NOMO-1 treated with dmso at 0.1 percent for 144 hours (cell line): ENCODE results near the gene TRPC3.
"Not testable (repeated sequence)": the region's sequence is repeated elsewhere in the genome, so short reads cannot be mapped to it uniquely, and the experiment has no call there.

ENCODE experiments used
- DNase-seq: peaks from one replicate; lab custom pipeline; 2025; ENCODE audit not compliant: unreplicated experiment; lab: John Stamatoyannopoulos, UW

The TRPC3 gene

DNA sequence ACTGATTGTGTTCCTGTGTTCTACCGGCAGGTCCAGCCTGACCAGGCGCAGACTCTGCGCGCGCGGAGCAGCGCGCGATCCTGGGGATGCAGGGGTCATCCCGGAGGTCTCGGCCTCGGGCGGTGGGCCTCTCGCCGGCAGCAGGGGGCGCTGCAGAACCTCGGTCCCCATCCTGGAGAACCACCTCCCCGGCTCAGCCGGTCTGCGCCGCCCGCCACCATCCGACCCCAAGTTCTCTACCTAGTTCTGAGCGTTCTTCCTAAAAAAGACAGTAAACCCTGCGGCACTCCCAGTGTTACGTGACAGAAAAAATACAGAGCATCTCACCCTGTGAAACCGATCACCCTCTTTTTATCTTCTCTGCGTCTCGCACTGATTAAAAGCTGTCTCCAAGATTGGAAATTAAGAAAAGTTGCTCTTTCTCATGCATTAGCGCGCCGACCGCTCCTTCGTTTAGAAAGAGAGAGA, 1.6 kb downstream of the TRPC3 start:
- peak; percentile 6 for DNase-seq

GRCh38 chr4:121946644-121947043, 5.2 kb downstream of the TRPC3 start:
- DNase-seq: no peak

GRCh38 chr4:121943941-121944340, 7.9 kb downstream of the TRPC3 start:
- DNase-seq: no peak

DNA sequence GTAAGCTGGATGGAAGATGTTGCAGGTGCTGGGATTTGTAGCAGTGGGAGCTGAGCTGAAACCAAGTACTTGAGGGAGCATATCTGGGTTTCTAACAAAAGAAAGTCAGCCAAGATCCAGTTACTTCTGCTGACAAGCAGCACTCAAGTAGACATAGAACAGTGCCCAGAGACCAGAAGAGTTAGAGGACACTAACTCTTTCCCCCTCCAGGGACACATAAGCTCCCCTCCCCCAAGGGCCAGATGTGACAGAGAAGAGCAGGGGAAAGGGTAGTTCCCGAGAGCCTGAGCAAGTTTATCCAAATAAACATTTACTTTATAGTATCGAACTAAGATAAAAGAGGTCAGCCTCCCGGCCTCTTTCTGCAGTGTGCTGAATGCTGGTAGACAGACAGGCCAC, 12.2 kb downstream of the TRPC3 start:
- no peak for DNase-seq

DNA sequence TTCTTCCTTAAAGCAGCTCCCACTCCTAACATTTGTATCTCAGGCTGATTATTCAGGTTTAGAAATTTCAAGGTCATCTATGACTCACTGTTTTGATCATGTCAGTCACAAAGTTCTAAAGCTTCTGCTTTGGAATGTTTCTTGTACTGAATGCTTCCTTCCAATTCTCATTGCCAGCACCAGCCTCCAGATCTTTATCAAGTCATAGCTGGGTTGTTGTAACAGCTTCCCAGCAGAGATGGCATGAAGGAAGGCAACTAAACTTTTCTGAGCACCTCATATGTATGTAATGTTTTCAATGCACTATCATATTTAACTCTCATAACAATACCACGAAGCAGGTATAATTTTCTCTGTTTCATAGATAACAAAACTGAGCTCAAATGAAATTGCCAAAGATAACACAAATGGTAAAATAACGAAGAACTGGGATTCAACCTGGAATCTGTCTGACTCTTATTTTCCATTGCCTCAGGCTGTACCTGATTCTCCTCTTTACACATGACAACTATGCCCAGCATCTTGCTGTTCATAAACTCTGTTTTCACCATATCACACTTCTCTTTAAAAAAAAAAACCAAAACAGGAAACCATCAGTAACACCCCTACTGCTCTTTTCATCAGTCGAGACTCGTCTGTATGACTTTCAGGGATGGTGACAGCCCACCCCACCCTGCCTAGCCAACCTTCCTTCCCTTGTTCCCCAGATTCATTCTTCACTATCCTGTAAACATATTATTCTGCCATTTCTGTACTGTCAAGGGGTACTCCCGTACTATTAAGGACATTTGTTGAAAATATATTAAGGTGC, 13.4 kb downstream of the TRPC3 start:
- DNase-seq: no peak

DNA sequence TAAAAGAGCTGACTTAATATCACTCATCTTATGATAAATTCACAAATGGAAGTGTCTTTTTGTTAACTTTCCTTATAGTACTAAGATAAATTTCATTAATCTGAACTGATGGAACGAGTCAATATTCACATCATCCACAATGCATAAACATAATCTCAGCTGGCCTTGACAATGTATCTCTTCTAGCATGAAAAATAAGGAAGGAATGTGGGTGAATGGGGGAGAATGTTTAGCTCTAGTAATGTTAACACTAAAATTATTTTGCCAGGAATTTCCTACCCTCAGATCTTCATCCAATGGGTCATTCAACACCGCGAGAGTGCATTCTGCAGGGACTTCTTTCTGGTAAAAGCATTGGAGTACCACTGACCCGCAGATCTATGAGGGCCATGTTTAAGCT, 15.8 kb downstream of the TRPC3 start:
- DNase-seq: no peak

GRCh38 chr4:121934635-121935034, 17.2 kb downstream of the TRPC3 start:
- no peak for DNase-seq

DNA sequence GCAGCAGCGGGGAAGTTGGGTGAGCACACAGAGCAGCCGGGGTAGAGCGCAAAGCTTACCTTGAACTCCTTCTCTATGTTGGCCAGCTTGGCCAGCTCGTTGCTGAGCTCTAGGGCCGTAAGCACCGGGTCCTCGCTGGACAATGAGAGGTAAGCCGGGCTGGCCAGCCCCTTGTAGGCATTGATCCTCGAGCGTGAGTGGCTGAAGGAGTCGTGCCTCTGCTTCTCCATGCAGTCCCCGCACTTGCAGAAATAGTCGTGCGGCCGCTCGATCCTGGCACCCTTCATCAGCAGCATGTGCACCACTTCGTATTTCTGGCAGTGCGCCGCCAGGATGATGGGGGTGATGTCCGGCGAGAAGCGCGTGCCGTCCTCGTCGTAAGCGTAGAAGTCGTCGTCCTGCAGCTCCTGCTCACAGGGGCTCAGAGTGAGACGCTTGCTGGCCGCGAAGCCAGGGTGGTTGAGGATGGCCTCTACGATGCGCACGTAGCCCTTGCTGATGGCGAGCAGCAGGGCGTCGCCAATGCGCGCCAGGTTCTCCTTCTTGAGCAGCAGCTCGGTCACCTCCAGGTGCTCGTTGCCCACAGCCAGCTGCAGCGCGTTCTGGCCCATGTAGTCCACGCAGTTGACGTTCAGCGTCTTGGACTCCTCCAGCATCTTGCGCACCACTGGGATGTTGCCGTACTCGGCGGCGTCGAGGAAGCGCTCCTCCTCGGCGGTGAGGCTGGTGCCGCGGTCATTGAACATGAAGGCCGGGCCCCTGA, 19.5 kb downstream of the TRPC3 start:
- DNase-seq: no peak

DNA sequence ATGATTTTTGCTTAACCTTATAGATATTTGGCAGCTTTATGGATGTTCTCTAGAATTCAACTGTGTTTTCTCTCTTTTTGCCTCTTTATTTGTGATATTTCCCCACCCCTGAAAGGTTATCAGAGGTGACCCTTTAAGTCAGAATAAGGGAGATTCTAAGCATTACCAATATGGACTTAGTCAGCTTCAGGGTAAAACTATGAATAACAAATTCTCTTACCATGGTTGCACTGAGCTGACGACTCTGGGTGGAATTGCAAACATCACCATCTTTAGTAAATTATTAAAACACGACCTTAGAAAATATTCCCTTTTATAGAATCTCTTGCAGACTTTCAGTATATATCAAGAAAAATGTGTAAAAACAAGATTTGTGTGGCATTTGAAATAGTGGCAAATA, 21.6 kb downstream of the TRPC3 start:
- DNase-seq: no peak

DNA sequence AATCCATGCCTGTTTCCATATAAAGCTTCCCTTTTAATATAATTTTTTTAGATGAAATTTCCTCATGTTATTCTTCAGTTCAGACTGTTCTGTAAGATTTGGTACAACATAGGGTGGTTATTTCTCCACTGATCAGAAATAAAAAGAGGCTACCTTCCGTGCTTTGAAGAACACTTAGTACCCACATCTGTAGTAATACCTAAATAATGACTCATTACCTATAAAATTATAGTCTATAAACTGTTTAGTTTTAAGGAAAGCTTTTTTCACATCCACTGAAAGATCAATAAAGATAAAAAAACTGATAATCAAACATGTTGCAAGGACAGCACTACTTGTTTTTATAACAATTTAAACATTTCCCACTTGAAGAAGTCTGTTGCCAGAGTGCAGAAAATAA, 23.9 kb downstream of the TRPC3 start:
- DNase-seq: no peak

DNA sequence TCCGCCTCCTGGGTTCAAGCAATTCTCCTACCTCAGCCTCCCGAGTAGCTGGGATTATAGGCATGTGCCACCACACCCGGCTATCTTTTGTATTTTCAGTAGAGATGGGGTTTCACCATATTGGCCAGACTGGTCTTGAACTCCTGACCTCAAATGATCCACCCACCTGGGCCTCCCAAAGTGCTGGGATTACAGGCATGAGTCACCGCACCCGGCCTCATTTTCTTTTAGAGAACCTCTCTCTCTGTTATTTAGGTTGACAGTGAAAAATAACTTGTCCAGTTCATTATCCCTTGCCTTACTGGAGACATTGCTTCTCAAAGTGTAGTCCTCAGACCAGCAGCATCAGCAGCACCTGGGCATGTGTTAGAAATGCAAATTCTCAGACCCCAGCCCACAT, 25.4 kb downstream of the TRPC3 start:
- DNase-seq: not testable (repeated sequence)

DNA sequence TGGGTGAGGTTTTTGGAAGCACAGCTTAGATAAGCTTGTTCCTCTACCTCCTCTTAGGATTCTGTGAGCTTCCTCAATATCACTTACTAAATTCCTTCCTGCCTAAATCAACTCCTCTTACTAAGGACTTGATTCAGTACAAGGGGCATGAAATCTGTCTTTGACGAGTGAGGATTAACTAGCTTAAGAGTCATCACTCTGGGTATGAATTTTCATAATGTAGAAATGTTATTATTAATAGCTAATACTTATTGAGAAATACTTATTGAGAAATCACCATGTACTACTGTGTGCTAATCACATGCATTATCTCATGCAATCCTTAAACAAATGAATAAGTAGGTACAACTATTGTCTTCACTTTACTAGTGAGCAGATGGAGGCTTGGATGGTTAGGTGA, 28.6 kb downstream of the TRPC3 start:
- no peak for DNase-seq

GRCh38 chr4:121913667-121914066, 38.2 kb downstream of the TRPC3 start:
- no peak for DNase-seq

GRCh38 chr4:121908346-121908745, 43.5 kb downstream of the TRPC3 start:
- DNase-seq: no peak

- peak; percentile 2 for DNase-seq
These were observed 51.5 kb downstream of the TRPC3 start for GRCh38 chr4:121900132-121900983.

- DNase-seq: peak; percentile 4
These were observed 53.7 kb downstream of the TRPC3 start for GRCh38 chr4:121898150-121898549.

GRCh38 chr4:121888134-121888533, 63.7 kb downstream of the TRPC3 start:
- DNase-seq: no peak

DNA sequence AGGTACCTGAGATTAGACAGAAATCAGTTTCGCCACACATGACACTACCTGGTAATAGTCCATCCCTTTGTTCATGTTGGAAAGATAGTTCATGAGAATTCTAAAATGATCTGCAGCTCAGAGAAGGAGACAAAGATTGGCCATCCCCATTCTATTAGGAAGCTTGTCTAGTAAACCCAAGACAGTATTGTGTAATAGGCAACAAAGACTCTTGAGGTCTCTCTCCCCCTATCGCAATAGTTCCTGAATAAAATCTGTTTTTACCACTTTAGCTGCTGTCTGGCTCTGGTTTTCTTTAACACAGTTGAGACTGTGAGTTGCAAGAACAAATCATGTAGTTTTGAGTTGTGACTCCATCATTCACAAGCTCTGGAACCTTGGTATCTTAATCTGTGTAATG, 66.7 kb downstream of the TRPC3 start:
- no peak for DNase-seq

DNA sequence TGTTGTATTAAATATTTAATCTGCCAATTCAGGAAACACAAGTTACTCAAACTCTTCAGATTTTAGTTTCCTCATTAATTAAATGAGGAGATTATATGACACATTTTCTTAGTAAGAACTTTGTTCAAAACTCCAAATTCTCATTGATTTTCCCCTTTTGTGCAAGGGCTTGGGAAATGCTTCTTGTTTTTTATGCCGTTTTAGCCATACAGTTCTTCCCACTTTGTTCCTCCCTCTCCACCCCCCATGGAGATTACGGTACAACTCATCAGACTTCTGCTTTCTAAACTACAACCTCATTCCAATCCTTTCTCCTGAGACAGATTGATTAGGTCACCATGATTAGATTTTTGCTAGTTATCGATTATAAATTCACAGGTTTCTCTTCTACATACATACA, 70.7 kb downstream of the TRPC3 start:
- DNase-seq: no peak

- no peak for DNase-seq
These were observed 72.7 kb downstream of the TRPC3 start for GRCh38 chr4:121879135-121879534.

DNA sequence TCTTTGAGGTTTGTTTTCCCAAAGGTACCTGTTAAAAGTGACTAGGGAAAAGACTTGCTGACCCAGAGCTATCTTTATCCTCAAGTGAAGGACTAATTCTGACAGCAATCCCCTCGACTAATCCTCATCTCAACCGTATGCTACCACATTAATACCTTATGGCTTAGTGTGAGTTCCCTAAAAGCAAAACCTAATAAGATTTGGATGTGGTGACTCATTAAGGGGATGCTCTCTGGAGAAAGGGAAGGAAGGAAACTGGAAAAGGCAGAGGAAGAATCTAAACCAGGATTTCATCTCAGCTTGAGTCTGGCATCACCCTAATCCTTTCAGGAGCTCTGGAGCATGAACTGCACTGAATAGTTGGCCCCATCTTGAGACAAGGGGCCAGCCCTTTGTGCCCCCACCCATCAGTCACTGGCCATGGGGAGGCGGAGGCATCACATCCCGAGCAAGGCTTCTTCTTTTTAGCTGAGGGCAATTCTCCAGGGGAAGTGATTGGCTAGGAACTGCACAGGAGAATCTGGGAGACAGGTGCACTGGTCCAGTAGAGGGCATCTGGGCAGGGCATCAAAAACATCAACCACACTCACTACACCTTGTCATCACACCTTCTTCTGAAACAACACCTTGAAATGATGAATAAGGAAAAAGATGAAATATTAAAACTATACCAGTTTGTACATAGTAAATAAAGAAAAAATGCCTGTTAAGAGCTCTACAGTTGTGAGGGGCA, 74.7 kb downstream of the TRPC3 start:
- no peak for DNase-seq
